ENCODE results near the gene SDK2. TPM values are rescaled to one million over a fixed set of nuclear protein-coding genes. Genes with fewer than 3 reads are reported as not detected.

SDK2 gene
- total and polyA plus RNA-seq, 9 of the 15 experiments (the other 6 are each of a cell fraction or from before 2014, with no cell fraction given), result 0.04 TPM; not detected in 8

DNA sequence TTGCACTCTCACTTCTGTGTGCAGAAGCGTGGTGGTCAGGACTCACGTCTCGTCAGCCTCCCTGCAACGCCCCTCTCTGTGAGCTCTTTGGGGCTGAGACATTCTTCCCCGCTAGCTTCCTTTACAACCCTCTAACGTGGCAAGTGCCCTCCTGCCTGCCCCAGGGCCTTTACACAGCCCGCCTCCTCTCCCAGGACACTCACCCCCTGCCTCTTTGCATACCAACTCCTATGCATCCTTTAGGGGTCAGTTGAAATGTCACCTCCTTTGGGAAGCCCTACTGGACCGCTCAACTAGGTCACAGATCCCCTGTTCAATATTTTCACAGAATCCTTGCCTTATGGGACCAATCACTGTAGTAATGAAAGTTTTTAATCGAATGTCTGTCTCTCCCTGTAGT lies 61.4 kb downstream of the SDK2 start:
- CTCF ChIA-PET (ENCODE audit: low intra/inter-chr PET ratio), result no interaction called here
- POLR2A ChIA-PET, result interaction anchor here (0.6 kb wide), 1 partner anchor 22 kb away, joined by 4 read pairs; no protein-coding TSS in a partner anchor
- Histone ChIP-seq H4K20me1 (replicated peaks; ENCODE audit: control insufficient read depth, insufficient read depth, low read length) (peaks cover 11% of the 10 kb centered on the region; the same call in 1 of the 2 replicates), H3K9me1 (ENCODE audit: control insufficient read depth, insufficient read depth, low read length) (no peaks in the 10 kb centered on the region), H3K4me3 (no peak overlapping the region), H3K27ac (ENCODE audit: extremely low read depth, low read depth, low read length) (no peak overlapping the region), H3K4me2 (ENCODE audit: insufficient read depth, low read length) (no peak overlapping the region), H3K27me3 (ENCODE audit: control insufficient read depth in 2 of 2, insufficient read depth in 2 of 2, low read length in 2 of 2) (peaks cover 4 to 33% of the 10 kb centered on the region in 2 experiments; a peak in 3 of 5 replicates), H3K4me1 (replicated peaks in 1 of 2; ENCODE audit: control insufficient read depth in 2 of 2, insufficient read depth in 2 of 2, low read length in 2 of 2) (no peaks in the 10 kb centered on the region; a peak in 1 of 5 replicates), H3K9me3 (replicated peaks; ENCODE audit: control insufficient read depth, insufficient read depth, low read depth, low read length) (no peaks in the 10 kb centered on the region), H3K9ac (ENCODE audit: insufficient read depth in 1 of 2, low read depth in 2 of 2, low read length in 2 of 2) (no peak overlapping the region), H3K36me3 (ENCODE audit: control insufficient read depth, insufficient read depth, low read length) (no peaks in the 10 kb centered on the region), H3K79me2 (ENCODE audit: control insufficient read depth, insufficient read depth, low read length) (no peaks in the 10 kb centered on the region), H2AFZ (ENCODE audit: low read depth, low read length) (no peak overlapping the region)
- TF ChIP-seq ZNF239 (CRISPR knock-in tag; IDR thresholded peaks at IDR 0.05), result no peak
- no TSS peak for BruUV-seq (replicated peaks)
- intact Hi-C loops (cut with micrococcal nuclease), result no loop called here
- DNase-seq (ENCODE audit: extremely low read depth in 1 of 4, low spot score in 3 of 4), result no peak
- WGBS (ENCODE audit: insufficient coverage, low coverage, missing lambda C conversion rate), result 3% methylated on average over 9 of the region's 9 CpGs
- no peak for FAIRE-seq
- in situ Hi-C loops (cut with MboI), result no loop called here
- no peak for ATAC-seq

DNA sequence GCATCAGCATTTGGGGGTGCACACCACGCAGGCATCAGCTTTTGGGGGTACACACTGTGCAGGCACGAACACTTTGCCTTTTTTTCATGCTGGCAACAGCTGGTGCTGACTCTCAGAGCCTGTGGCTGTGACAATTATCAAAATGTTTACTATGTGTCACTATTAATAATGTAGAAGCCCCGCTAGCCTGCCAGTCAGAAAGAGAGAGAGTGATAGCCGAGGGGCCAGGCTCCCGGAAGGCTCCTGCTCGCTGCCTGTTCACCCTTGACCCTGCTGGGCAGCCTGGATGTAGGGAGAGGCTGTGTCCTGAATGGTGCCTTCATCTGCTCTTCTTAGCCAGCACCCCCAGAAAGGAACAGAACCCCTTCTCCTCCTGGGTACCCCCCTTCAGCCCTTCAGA lies 61.9 kb downstream of the SDK2 start:
- Histone ChIP-seq H3K79me2 (ENCODE audit: control insufficient read depth, insufficient read depth, low read length) (no peaks in the 10 kb centered on the region), H4K20me1 (replicated peaks; ENCODE audit: control insufficient read depth, insufficient read depth, low read length) (peaks cover 15% of the 10 kb centered on the region; the same call in 1 of the 2 replicates), H3K36me3 (ENCODE audit: control insufficient read depth, insufficient read depth, low read length) (no peaks in the 10 kb centered on the region), H2AFZ (ENCODE audit: low read depth, low read length) (no peak overlapping the region), H3K27me3 (ENCODE audit: control insufficient read depth in 2 of 2, insufficient read depth in 2 of 2, low read length in 2 of 2) (peaks cover 4 to 33% of the 10 kb centered on the region in 2 experiments; a peak in 3 of 5 replicates), H3K9ac (ENCODE audit: insufficient read depth in 1 of 2, low read depth in 2 of 2, low read length in 2 of 2) (no peak overlapping the region), H3K27ac (ENCODE audit: extremely low read depth, low read depth, low read length) (no peak overlapping the region), H3K4me2 (ENCODE audit: insufficient read depth, low read length) (no peak overlapping the region), H3K4me1 (replicated peaks in 1 of 2; ENCODE audit: control insufficient read depth in 2 of 2, insufficient read depth in 2 of 2, low read length in 2 of 2) (no peaks in the 10 kb centered on the region; a peak in 1 of 5 replicates), H3K9me1 (ENCODE audit: control insufficient read depth, insufficient read depth, low read length) (no peaks in the 10 kb centered on the region), H3K4me3 (no peak overlapping the region), H3K9me3 (replicated peaks; ENCODE audit: control insufficient read depth, insufficient read depth, low read depth, low read length) (no peaks in the 10 kb centered on the region)
- DNase-seq (ENCODE audit: extremely low read depth in 1 of 4, low spot score in 3 of 4) (no peak), ATAC-seq (no peak), FAIRE-seq (no peak)
- in situ Hi-C loops (cut with MboI), result no loop called here
- POLR2A ChIA-PET, result interaction anchor here (0.6 kb wide), 1 partner anchor 22 kb away, joined by 4 read pairs; no protein-coding TSS in a partner anchor
- intact Hi-C loops (cut with micrococcal nuclease), result no loop called here
- no TSS peak for BruUV-seq (replicated peaks)
- CTCF ChIA-PET (ENCODE audit: low intra/inter-chr PET ratio), result no interaction called here
- WGBS (ENCODE audit: insufficient coverage, low coverage, missing lambda C conversion rate), result 0% methylated on average over 6 of the region's 6 CpGs
- TF ChIP-seq NFXL1 (CRISPR knock-in tag; IDR thresholded peaks at IDR 0.05) (no peak), ZNF75A (CRISPR knock-in tag; IDR thresholded peaks at IDR 0.05) (no peak), ZNF668 (CRISPR knock-in tag; IDR thresholded peaks at IDR 0.05) (no peak), NUFIP1 (IDR thresholded peaks at IDR 0.05; ENCODE audit: partially characterized antibody) (no peak), CAMTA2 (CRISPR knock-in tag; conservative IDR thresholded peaks at IDR 0.05) (no peak), TRIM24 (IDR thresholded peaks at IDR 0.05) (no peak), ZNF583 (CRISPR knock-in tag; IDR thresholded peaks at IDR 0.05) (no peak), KDM4B (IDR thresholded peaks at IDR 0.05; ENCODE audit: borderline replicate concordance in 2 of 2, low read depth in 1 of 2) (no peak), CBFA2T3 (IDR thresholded peaks at IDR 0.05) (no peak), ZNF224 (CRISPR knock-in tag; IDR thresholded peaks at IDR 0.05) (no peak)

Measured in K562 (cell line).